ENCODE data around the gene C8G.
A peak's percentile ranks its signal among the peaks of the same experiment; 100 is the strongest.

The C8G gene

GRCh38 chr9:136974817-136975535 is 29.9 kb downstream of the C8G start:
- TF ChIP-seq EGR1 (IDR thresholded peaks at IDR 0.05) (no peak), YY1 (IDR thresholded peaks at IDR 0.05; ENCODE audit: low read depth) (no peak)

- TF ChIP-seq FOXM1 (IDR thresholded peaks at IDR 0.05; ENCODE audit: borderline replicate concordance, low read depth), result no peak
- no peak for TF ChIP-seq USF1 (IDR thresholded peaks at IDR 0.05)
- peak; percentile 24; the same call in 1 of the 2 replicates for TF ChIP-seq RAD21 (IDR thresholded peaks at IDR 0.05; ENCODE audit: low read depth)
- no peak for TF ChIP-seq NFIC (IDR thresholded peaks at IDR 0.05)
- TF ChIP-seq EGR1 (IDR thresholded peaks at IDR 0.05), result no peak
- TF ChIP-seq TCF12 (IDR thresholded peaks at IDR 0.05; ENCODE audit: low read depth), result no peak
These were observed 30.6 kb downstream of the C8G start for GRCh38 chr9:136975644-136976043.

- TF ChIP-seq CEBPB (IDR thresholded peaks at IDR 0.05) (no peak), TCF12 (IDR thresholded peaks at IDR 0.05; ENCODE audit: low read depth) (no peak), CREB1 (IDR thresholded peaks at IDR 0.05; ENCODE audit: low read depth) (no peak), EGR1 (IDR thresholded peaks at IDR 0.05) (no peak)
- TF ChIP-seq, protein P1, sequence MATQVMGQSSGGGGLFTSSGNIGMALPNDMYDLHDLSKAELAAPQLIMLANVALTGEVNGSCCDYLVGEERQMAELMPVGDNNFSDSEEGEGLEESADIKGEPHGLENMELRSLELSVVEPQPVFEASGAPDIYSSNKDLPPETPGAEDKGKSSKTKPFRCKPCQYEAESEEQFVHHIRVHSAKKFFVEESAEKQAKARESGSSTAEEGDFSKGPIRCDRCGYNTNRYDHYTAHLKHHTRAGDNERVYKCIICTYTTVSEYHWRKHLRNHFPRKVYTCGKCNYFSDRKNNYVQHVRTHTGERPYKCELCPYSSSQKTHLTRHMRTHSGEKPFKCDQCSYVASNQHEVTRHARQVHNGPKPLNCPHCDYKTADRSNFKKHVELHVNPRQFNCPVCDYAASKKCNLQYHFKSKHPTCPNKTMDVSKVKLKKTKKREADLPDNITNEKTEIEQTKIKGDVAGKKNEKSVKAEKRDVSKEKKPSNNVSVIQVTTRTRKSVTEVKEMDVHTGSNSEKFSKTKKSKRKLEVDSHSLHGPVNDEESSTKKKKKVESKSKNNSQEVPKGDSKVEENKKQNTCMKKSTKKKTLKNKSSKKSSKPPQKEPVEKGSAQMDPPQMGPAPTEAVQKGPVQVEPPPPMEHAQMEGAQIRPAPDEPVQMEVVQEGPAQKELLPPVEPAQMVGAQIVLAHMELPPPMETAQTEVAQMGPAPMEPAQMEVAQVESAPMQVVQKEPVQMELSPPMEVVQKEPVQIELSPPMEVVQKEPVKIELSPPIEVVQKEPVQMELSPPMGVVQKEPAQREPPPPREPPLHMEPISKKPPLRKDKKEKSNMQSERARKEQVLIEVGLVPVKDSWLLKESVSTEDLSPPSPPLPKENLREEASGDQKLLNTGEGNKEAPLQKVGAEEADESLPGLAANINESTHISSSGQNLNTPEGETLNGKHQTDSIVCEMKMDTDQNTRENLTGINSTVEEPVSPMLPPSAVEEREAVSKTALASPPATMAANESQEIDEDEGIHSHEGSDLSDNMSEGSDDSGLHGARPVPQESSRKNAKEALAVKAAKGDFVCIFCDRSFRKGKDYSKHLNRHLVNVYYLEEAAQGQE (IDR thresholded peaks at IDR 0.05; ENCODE audit: low read depth), result no peak
These were observed 32.2 kb downstream of the C8G start, which contains the start of gene PTGDS for GRCh38 chr9:136977223-136977622. Gene PTGDS, plus strand, starts transcription at chr9:136977504. Its CDS starts 75 bp downstream, at chr9:136977579.

DNA sequence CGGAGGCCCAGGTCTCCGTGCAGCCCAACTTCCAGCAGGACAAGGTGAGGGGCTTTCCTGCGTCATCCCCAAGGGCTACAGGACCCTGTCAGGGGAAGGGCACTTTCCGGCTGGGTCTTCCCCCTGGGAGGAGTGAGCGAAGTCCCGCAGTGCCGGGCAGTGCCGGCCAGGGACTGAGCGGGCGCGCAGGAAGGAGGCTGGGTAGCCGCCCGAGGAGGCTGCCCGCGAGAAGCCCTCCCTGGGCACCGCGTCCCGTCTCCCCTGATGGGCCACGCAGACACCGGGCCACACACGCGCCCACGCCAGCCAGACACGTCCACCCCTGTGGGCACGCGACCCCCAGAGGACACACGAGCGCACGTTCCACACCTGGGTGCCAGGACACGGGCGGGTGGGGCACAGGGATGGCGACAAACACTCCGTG is 32.6 kb downstream of the C8G start:
- TF ChIP-seq USF1 (IDR thresholded peaks at IDR 0.05) (no peak), TCF12 (IDR thresholded peaks at IDR 0.05; ENCODE audit: low read depth) (no peak; the same call in 1 of the 2 replicates), FOXM1 (IDR thresholded peaks at IDR 0.05; ENCODE audit: borderline replicate concordance, low read depth) (no peak), TEAD4 (IDR thresholded peaks at IDR 0.05) (no peak), CEBPB (IDR thresholded peaks at IDR 0.05) (no peak), EGR1 (IDR thresholded peaks at IDR 0.05) (no peak), ZBTB7A (IDR thresholded peaks at IDR 0.05; ENCODE audit: low read depth) (no peak), YY1 (IDR thresholded peaks at IDR 0.05; ENCODE audit: low read depth) (no peak), RAD21 (IDR thresholded peaks at IDR 0.05; ENCODE audit: low read depth) (no peak), TAF1 (IDR thresholded peaks at IDR 0.05; ENCODE audit: low read depth) (no peak), CREB1 (IDR thresholded peaks at IDR 0.05; ENCODE audit: low read depth) (no peak), NFIC (IDR thresholded peaks at IDR 0.05) (no peak), EP300 (IDR thresholded peaks at IDR 0.05; ENCODE audit: borderline replicate concordance) (no peak)
- TF ChIP-seq, protein P1 (IDR thresholded peaks at IDR 0.05; ENCODE audit: low read depth), result no peak
- TF ChIP-seq, protein P2, sequence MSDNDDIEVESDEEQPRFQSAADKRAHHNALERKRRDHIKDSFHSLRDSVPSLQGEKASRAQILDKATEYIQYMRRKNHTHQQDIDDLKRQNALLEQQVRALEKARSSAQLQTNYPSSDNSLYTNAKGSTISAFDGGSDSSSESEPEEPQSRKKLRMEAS (IDR thresholded peaks at IDR 0.05), result no peak

DNA sequence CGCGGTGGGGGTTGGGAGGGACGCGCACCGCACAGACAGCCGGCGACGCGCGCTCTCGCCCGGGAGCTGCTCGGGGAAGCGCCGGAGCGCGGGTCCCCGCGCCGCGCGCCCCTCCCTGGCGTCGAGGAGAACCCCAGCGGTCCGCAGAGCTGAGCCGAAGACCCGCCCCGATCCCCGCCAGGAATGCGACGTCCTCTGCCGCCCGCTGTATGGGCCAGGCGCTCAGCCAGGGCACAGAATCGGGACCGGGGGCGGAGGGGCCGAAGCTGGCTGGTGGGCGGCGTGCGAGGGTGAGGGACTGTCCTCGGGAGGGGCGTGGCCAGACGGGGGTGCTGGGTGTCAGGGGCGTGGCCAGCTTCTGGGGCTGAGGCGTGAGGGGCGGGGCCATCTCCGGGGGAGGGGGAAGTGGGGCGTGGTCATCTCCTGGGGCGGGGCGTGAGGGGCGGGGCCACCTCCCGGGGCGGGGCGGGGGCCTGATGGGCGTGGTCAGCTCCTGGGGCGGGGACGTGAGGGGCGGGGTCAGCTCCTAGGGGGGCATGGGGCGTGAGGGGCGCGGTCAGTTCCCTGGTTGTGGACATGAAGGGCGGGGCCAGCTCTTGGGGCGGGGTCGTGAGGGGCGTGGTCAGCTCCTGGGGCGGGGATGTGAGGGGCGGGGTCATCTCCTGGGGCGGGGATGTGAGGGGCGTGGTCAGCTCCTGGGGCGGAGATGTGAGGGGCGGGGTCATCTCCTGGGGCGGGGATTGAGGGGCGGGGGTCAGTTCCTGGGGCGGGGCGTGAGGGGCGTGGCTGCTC is 33.2 kb downstream of the C8G start:
- no peak for TF ChIP-seq EP300 (IDR thresholded peaks at IDR 0.05; ENCODE audit: borderline replicate concordance)
- TF ChIP-seq, protein P2 (IDR thresholded peaks at IDR 0.05), result peak; percentile 48; the same call in 1 of the 2 replicates
- no peak for TF ChIP-seq CEBPB (IDR thresholded peaks at IDR 0.05)
- peak; percentile 85 for TF ChIP-seq EGR1 (IDR thresholded peaks at IDR 0.05)
- TF ChIP-seq TAF1 (IDR thresholded peaks at IDR 0.05; ENCODE audit: low read depth), result 0 out of 2 replicates have a peak, but pooled peaks have one; percentile 20
- peak; percentile 86 for TF ChIP-seq ZBTB7A (IDR thresholded peaks at IDR 0.05; ENCODE audit: low read depth)
- TF ChIP-seq TCF12 (IDR thresholded peaks at IDR 0.05; ENCODE audit: low read depth), result no peak
- TF ChIP-seq NFIC (IDR thresholded peaks at IDR 0.05), result no peak
- peak; percentile 58 for TF ChIP-seq TEAD4 (IDR thresholded peaks at IDR 0.05)
- TF ChIP-seq, protein P1 (IDR thresholded peaks at IDR 0.05; ENCODE audit: low read depth), result no peak
- no peak for TF ChIP-seq FOXM1 (IDR thresholded peaks at IDR 0.05; ENCODE audit: borderline replicate concordance, low read depth)
- no peak for TF ChIP-seq USF1 (IDR thresholded peaks at IDR 0.05)
- TF ChIP-seq CREB1 (IDR thresholded peaks at IDR 0.05; ENCODE audit: low read depth), result no peak
- TF ChIP-seq YY1 (IDR thresholded peaks at IDR 0.05; ENCODE audit: low read depth), result no peak
- no peak for TF ChIP-seq RAD21 (IDR thresholded peaks at IDR 0.05; ENCODE audit: low read depth)

Measured in Ishikawa (cell line).